ENCODE measurements around the gene CAMKK1.

Gene CAMKK1

GRCh38 chr17:3900646-3901045, 7.8 kb upstream of the CAMKK1 start:
- DNase-seq (ENCODE audit: low spot score): no peak
- in situ Hi-C loops (cut with MboI; ENCODE audit: low sequenced_read_pairs, unreplicated experiment): no loop called here
- TF ChIP-seq CTCF (IDR thresholded peaks at IDR 0.05; ENCODE audit: borderline replicate concordance, control extremely low read depth, extremely low read depth, insufficient read depth, missing control alignments): no peak

GRCh38 chr17:3897731-3898130, 4.9 kb upstream of the CAMKK1 start:
- DNase-seq (ENCODE audit: low spot score): no peak
- TF ChIP-seq CTCF (IDR thresholded peaks at IDR 0.05; ENCODE audit: borderline replicate concordance, control extremely low read depth, extremely low read depth, insufficient read depth, missing control alignments): no peak
- in situ Hi-C loops (cut with MboI; ENCODE audit: low sequenced_read_pairs, unreplicated experiment): no loop called here

- TF ChIP-seq CTCF (IDR thresholded peaks at IDR 0.05; ENCODE audit: borderline replicate concordance, control extremely low read depth, extremely low read depth, insufficient read depth, missing control alignments): no peak
- in situ Hi-C loops (cut with MboI; ENCODE audit: low sequenced_read_pairs, unreplicated experiment): no loop called here
- DNase-seq (ENCODE audit: low spot score): no peak
Observed at GRCh38 chr17:3896968-3897235, 4.0 kb upstream of the CAMKK1 start.

- in situ Hi-C loops (cut with MboI; ENCODE audit: low sequenced_read_pairs, unreplicated experiment): no loop called here
- no peak for DNase-seq (ENCODE audit: low spot score)
Observed at GRCh38 chr17:3896108-3896967, 3.5 kb upstream of the CAMKK1 start.

GRCh38 chr17:3895354-3895753, 2.5 kb upstream of the CAMKK1 start:
- DNase-seq (ENCODE audit: low spot score): no peak
- no peak for TF ChIP-seq CTCF (IDR thresholded peaks at IDR 0.05; ENCODE audit: borderline replicate concordance, control extremely low read depth, extremely low read depth, insufficient read depth, missing control alignments)
- in situ Hi-C loops (cut with MboI; ENCODE audit: low sequenced_read_pairs, unreplicated experiment): no loop called here

More at GRCh38 chr17:3896108-3896967, 3.5 kb upstream of the CAMKK1 start:
- no peak for TF ChIP-seq CTCF (IDR thresholded peaks at IDR 0.05; ENCODE audit: borderline replicate concordance, control extremely low read depth, extremely low read depth, insufficient read depth, missing control alignments)

- in situ Hi-C loops (cut with MboI; ENCODE audit: low sequenced_read_pairs, unreplicated experiment): no loop called here
- no peak for TF ChIP-seq CTCF (IDR thresholded peaks at IDR 0.05; ENCODE audit: borderline replicate concordance, control extremely low read depth, extremely low read depth, insufficient read depth, missing control alignments)
- DNase-seq (ENCODE audit: low spot score): no peak
Observed at GRCh38 chr17:3894911-3895343, 2.1 kb upstream of the CAMKK1 start.

Measured in GM13976 (cell line).